Measurements from ENCODE around the gene RALY.

GRCh38 chr20:34068001-34068400 is 74.3 kb downstream of the RALY start:
- TF ChIP-seq ELF4 (IDR thresholded peaks at IDR 0.05) (no peak), FOXK2 (IDR thresholded peaks at IDR 0.05) (no peak), SP1 (IDR thresholded peaks at IDR 0.05) (no peak), FOXM1 (IDR thresholded peaks at IDR 0.05; ENCODE audit: borderline replicate concordance) (no peak), NFRKB (IDR thresholded peaks at IDR 0.05) (no peak)
